BJ (cell line): ENCODE results near the gene HOXA5. TPM values are rescaled to one million over a fixed set of nuclear protein-coding genes. Genes with fewer than 3 reads are reported as not detected.

Experiments
- CTCF ChIA-PET: fragments of 350-600 bp; formaldehyde crosslinking; extraction: SDS; loops from one replicate; lab custom pipeline; 2021; ENCODE audit warnings: antibody characterized with exemption, inconsistent platforms; lab: Yijun Ruan, JAX
- POLR2A ChIA-PET: fragments of 300-600 bp; sonication (Branson Sonifier 250); formaldehyde crosslinking; extraction: SDS; loops from one replicate; lab custom pipeline; 2021; ENCODE audit warnings: antibody characterized with exemption; lab: Charles Lee
- DNase-seq: peaks from one replicate; pipeline ENCODE4 v3.0.0-alpha.2; 2011; ENCODE audit warnings: low read depth
- H3K27me3 ChIP-seq: 2 replicates; pipeline ENCODE4 v1.6.0; 2011; ENCODE audit warnings: low read length; ENCODE audit not compliant: control insufficient read depth, insufficient read depth
- H3K36me3 ChIP-seq: 2 replicates; pipeline ENCODE4 v1.5.1; 2011; ENCODE audit warnings: low read length; ENCODE audit not compliant: control insufficient read depth, insufficient read depth
- H3K4me3 ChIP-seq: 2 replicates; pipeline ENCODE4 v1.5.1; 2011; ENCODE audit warnings: low read depth, mild to moderate bottlenecking, control low read depth, low read length
- CTCF ChIP-seq: IDR thresholded peaks from 2 replicates; pipeline ENCODE4 v1.5.1; 2011; ENCODE audit warnings: low read depth, mild to moderate bottlenecking, control low read depth, inconsistent platforms, low read length, moderate library complexity; ENCODE audit not compliant: insufficient read depth
- polyA plus RNA-seq: library from polyadenylated mRNA; depleted of rRNA; stranded (reverse); fragments of >200 nt; gene quantifications from 2 replicates; pipeline ENCODE4 v1.2.3, GENCODE V29; 2011

HOXA5 gene
- polyA plus RNA-seq, 1 experiment: 1.2 TPM

DNA sequence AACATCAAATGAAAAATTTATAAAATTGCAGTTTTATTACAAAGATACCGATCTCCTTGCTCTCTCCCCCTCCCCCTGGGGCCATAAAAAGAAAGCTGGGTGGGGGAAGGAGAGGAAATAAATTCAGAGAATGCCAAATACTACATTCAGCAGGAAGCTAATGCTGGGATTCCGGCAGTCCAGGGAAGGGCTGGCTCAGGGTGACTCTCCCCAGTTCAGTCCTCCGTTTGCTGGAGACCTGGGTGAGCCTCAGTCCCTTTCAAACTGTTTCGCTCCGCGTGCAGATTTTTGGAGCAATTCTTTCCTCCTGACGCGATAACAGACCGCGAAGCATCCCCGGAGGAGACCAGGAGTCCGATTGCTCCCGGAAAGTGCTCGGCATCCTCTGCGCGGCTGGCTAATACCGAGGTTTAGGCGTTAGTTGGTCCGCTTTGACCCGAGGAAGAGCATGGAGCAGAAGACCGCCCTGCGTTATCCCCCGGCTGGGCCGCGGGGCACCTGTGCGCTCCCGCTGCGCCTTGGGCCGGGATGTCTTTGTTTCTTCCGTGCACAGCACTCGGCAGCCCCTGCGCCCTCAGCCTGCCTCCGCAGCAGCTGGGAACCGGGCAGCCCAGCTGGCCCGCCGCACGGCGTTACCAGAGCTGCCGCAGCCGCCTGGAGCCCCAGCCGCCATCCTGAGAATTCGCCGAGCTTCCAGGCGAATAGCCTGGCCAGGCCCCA, 37.1 kb downstream of the HOXA5 start:
- Histone ChIP-seq H3K36me3 (peaks cover 2% of the 10 kb centered on the region; the same call in 1 of the 2 replicates), H3K27me3 (peaks cover 12% of the 10 kb centered on the region), H3K4me3 (no peak overlapping the region)
- TF ChIP-seq CTCF: no peak
- CTCF ChIA-PET: interaction anchor here (1.2 to 1.6 kb wide), 2 partner anchors 12 to 44 kb away, joined by 3 to 4 read pairs; no protein-coding TSS in a partner anchor
- POLR2A ChIA-PET: no interaction called here
- no peak for DNase-seq

DNA sequence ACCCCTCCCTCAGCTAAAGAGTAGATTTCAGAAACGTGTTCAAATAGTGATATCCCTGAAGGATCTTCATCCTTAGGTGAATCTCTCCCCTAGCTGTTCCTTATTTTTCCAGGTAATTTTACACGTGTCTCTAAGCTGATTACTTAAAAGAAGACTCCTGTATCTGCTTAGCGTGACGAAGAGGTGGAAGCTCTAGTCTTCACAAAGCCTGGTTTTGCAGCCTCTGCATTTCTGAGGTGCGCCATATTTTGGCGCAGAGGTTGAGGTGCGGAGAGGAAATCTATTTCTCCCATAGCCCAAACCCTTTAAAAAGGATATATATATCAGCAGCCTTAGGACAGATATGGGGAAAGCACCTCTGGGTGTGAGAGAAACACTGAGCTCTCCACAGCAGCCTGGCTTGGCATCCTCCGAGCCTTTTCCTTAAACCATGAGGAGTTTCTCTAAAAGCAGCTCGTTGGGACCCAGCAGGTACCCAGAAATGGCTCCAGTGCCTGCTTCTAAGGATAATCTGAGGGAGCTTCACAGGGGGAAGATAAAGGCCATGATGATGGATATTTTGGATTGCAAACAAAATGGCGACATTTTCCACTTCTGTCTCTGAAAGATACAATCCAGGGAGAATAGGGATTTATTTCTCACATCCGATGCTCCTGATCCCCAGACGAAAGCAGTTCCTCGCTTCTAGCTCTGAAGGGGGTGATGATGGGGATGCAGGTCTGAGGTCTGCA, 38.0 kb downstream of the HOXA5 start:
- POLR2A ChIA-PET: no interaction called here
- Histone ChIP-seq H3K36me3 (peaks cover 2% of the 10 kb centered on the region; the same call in 1 of the 2 replicates), H3K27me3 (peaks cover 12% of the 10 kb centered on the region), H3K4me3 (no peak overlapping the region)
- no peak for DNase-seq
- TF ChIP-seq CTCF: no peak
- CTCF ChIA-PET: interaction anchor here (1.2 to 1.6 kb wide), 2 partner anchors 13 to 45 kb away, joined by 3 to 4 read pairs; no protein-coding TSS in a partner anchor

DNA sequence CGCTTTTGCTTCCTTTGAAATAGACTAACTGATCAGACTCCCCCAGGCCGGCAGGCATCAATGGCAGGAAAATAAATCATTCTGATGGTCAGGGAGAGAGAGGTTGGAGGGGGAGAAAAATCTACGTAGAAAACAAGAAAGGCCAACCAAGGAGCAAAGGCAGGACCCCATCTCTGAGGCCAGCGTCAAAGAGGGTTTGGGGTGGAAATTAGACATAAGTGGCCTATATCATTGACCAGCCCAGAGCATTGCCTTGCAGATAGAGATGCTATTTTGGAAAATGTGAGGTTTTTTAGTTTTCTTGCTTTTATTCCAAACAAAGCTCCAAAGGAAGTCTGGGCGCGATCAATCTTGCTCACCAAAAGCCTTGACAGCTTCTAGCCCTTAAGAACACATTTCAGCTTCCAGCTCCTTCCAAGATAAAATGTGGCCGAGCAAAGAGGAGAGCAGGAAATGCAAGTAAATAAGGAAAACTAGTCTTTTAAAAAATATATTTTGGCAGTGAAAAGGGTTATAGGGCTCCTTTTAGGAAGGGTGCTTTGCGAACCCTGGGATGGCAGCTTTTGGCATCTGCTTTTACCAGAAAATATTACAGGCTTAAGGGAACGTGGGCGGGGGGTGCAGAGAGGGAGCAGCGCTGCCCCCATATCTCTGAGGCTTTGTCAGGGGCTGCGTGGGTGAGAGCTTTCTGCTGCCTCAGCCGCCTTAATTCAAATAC, 39.0 kb downstream of the HOXA5 start:
- POLR2A ChIA-PET: no interaction called here
- CTCF ChIA-PET: interaction anchor here (1.2 kb wide), 1 partner anchor 46 kb away, joined by 3 read pairs; no protein-coding TSS in a partner anchor
- TF ChIP-seq CTCF: no peak
- H3K27me3 ChIP-seq: peaks cover 10% of the 10 kb centered on the region
- no peak overlapping the region for H3K4me3 ChIP-seq
- no peak for DNase-seq
- no peaks in the 10 kb centered on the region for H3K36me3 ChIP-seq

GRCh38 chr7:27103489-27104226, 39.8 kb downstream of the HOXA5 start:
- ChIA-PET POLR2A (no interaction called here), CTCF (no interaction called here)
- DNase-seq: no peak
- Histone ChIP-seq H3K4me3 (no peak overlapping the region), H3K36me3 (no peaks in the 10 kb centered on the region), H3K27me3 (peaks cover 10% of the 10 kb centered on the region)
- TF ChIP-seq CTCF: no peak
